ENCODE measurements around the gene PLXNA2. TPM values are rescaled to one million over a fixed set of nuclear protein-coding genes. Genes with fewer than 3 reads are reported as not detected.

Gene PLXNA2
- total RNA-seq, 4 donors from 2014 or later: 26.9 to 54.0 (median 46.1) TPM

DNA sequence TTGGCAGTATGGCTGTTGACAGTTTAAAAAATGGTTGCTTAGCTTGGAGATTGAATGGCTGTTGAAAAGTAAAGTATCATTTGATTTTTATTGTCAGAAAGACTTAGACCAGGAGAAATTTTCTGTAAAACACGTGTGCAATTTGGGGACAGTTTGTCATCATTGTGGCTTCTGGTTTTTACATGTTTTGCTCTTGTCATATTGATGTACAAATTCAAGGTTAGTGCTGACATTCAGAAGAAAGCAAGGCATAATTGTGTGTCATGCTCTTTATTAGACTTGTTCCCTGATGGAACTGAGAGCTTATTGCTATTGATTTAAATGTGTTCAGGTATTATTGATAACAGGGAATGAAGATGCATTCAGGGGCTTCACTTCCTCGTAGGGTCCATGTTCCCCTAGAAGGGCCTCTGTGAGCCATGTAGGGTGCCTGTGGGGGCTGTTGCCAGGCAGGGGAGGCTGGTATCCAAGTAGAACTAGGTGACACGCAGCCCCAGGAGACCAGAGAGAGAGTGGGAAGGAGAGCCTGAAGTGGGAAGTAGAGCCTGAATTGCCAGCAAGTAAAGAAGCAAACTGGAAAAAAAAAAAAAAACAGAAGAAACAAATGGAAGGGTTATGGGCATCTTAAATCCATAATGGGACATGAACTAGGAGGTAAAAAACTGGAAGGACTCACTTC is 32.7 kb upstream of the PLXNA2 start:
- Histone ChIP-seq H3K4me1 (no peaks in the 10 kb centered on the region), H3K36me3 (no peaks in the 10 kb centered on the region), H3K27me3 (peaks cover 0 to 59% (median 0%) of the 10 kb centered on the region in 4 donors), H3K27ac (no peak overlapping the region), H3K4me3 (no peak overlapping the region), H3K9me3 (no peaks in the 10 kb centered on the region)
- no peak for TF ChIP-seq POLR2A (IDR thresholded peaks at IDR 0.05)
- TF ChIP-seq, protein P1, sequence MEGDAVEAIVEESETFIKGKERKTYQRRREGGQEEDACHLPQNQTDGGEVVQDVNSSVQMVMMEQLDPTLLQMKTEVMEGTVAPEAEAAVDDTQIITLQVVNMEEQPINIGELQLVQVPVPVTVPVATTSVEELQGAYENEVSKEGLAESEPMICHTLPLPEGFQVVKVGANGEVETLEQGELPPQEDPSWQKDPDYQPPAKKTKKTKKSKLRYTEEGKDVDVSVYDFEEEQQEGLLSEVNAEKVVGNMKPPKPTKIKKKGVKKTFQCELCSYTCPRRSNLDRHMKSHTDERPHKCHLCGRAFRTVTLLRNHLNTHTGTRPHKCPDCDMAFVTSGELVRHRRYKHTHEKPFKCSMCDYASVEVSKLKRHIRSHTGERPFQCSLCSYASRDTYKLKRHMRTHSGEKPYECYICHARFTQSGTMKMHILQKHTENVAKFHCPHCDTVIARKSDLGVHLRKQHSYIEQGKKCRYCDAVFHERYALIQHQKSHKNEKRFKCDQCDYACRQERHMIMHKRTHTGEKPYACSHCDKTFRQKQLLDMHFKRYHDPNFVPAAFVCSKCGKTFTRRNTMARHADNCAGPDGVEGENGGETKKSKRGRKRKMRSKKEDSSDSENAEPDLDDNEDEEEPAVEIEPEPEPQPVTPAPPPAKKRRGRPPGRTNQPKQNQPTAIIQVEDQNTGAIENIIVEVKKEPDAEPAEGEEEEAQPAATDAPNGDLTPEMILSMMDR (IDR thresholded peaks at IDR 0.05): no peak
- DNase-seq: no peak
- 74 to 82% methylated on average over 3 of the region's 3 CpGs for WGBS, 2 donors
- intact Hi-C loops (cut with DNase I): no loop called here

DNA sequence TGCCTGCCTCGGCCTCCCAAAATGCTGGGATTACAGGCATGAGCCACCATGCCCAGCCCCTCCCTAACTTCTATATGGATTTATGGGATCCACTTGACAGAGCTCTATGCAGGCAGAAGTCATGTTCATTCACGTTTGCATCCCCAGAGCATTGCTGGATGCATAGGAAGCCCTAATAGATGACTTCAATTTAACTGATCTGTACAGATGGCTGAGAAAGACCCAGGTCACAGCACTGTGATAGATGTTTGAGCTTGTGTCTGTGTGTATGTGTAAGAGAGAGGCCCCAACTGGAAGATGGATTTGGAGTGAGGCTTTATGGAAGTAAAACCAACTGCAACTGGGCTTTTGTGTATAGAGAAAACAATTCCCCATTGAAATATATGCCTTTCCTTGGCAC is 30.9 kb upstream of the PLXNA2 start:
- Histone ChIP-seq H3K27me3 (peaks cover 0 to 66% (median 0%) of the 10 kb centered on the region in 4 donors), H3K27ac (no peak overlapping the region), H3K9me3 (no peaks in the 10 kb centered on the region), H3K36me3 (no peaks in the 10 kb centered on the region), H3K4me3 (no peak overlapping the region), H3K4me1 (no peaks in the 10 kb centered on the region)
- 39 to 69% methylated on average over 2 of the region's 2 CpGs for WGBS, 2 donors
- TF ChIP-seq, protein P1 (IDR thresholded peaks at IDR 0.05): no peak
- no peak for TF ChIP-seq POLR2A (IDR thresholded peaks at IDR 0.05)
- intact Hi-C loops (cut with DNase I): no loop called here
- DNase-seq: no peak

- 66 to 79% methylated on average over 6 of the region's 6 CpGs for WGBS, 2 donors
- intact Hi-C loops (cut with DNase I): no loop called here
- no peaks in the 10 kb centered on the region for H3K36me3 ChIP-seq
These were observed 29.3 kb upstream of the PLXNA2 start for GRCh38 chr1:208273386-208274017.

GRCh38 chr1:208272713-208273112 is 28.5 kb upstream of the PLXNA2 start:
- no peak for DNase-seq
- H3K27me3 ChIP-seq: peaks cover 0 to 70% (median 0%) of the 10 kb centered on the region in 4 donors
- H3K4me1 ChIP-seq: no peaks in the 10 kb centered on the region
- no peaks in the 10 kb centered on the region for H3K9me3 ChIP-seq
- H3K36me3 ChIP-seq: no peaks in the 10 kb centered on the region
- WGBS, 2 donors: 81 to 93% methylated on average over 1 of the region's 1 CpG
- TF ChIP-seq, protein P1 (IDR thresholded peaks at IDR 0.05): no peak
- TF ChIP-seq POLR2A (IDR thresholded peaks at IDR 0.05): no peak
- intact Hi-C loops (cut with DNase I): no loop called here
- H3K27ac ChIP-seq: no peak overlapping the region
- H3K4me3 ChIP-seq: no peak overlapping the region

More at GRCh38 chr1:208273386-208274017, 29.3 kb upstream of the PLXNA2 start:
- no peak overlapping the region for H3K27ac ChIP-seq
- peaks cover 0 to 68% (median 0%) of the 10 kb centered on the region in 4 donors for H3K27me3 ChIP-seq
- no peak overlapping the region for H3K4me3 ChIP-seq
- no peak for DNase-seq
- no peaks in the 10 kb centered on the region for H3K9me3 ChIP-seq
- TF ChIP-seq, protein P1 (IDR thresholded peaks at IDR 0.05): no peak
- TF ChIP-seq POLR2A (IDR thresholded peaks at IDR 0.05): no peak
- no peaks in the 10 kb centered on the region for H3K4me1 ChIP-seq

GRCh38 chr1:208272311-208272710 is 28.1 kb upstream of the PLXNA2 start:
- no peak overlapping the region for H3K27ac ChIP-seq
- H3K4me1 ChIP-seq: no peaks in the 10 kb centered on the region
- H3K36me3 ChIP-seq: no peaks in the 10 kb centered on the region
- no peak for TF ChIP-seq POLR2A (IDR thresholded peaks at IDR 0.05)
- TF ChIP-seq, protein P1 (IDR thresholded peaks at IDR 0.05): no peak
- 55 to 61% methylated on average over 2 of the region's 2 CpGs for WGBS, 2 donors
- no peak for DNase-seq
- intact Hi-C loops (cut with DNase I): no loop called here
- peaks cover 0 to 70% (median 0%) of the 10 kb centered on the region in 4 donors for H3K27me3 ChIP-seq
- H3K4me3 ChIP-seq: no peak overlapping the region
- no peaks in the 10 kb centered on the region for H3K9me3 ChIP-seq

Measured in esophagus squamous epithelium (tissue), 5 donors.